Astrocyte of the cerebellum (primary cell): ENCODE data around the gene PHF21A.

Experiments used
- DNase-seq: peaks from one replicate; pipeline ENCODE4 v3.0.0-alpha.2; 2011; ENCODE audit warnings: low read depth
- H3K4me3 ChIP-seq: 2 replicates; pipeline ENCODE4 v1.5.1; 2011; ENCODE audit warnings: mild to moderate bottlenecking, low read depth, low read length, moderate library complexity
- in situ Hi-C: cut with HindIII; loops from 2 replicates; pipeline ENCODE4 v1.10.0; 2017; ENCODE audit warnings: low sequenced_read_pairs
- TF ChIP-seq, protein P1 (sequence below): IDR thresholded peaks from 2 replicates; pipeline ENCODE4 v1.5.1; 2012; ENCODE audit warnings: low read length, low read depth, moderate library complexity, mild to moderate bottlenecking; ENCODE audit errors: missing control alignments

PHF21A gene

DNA sequence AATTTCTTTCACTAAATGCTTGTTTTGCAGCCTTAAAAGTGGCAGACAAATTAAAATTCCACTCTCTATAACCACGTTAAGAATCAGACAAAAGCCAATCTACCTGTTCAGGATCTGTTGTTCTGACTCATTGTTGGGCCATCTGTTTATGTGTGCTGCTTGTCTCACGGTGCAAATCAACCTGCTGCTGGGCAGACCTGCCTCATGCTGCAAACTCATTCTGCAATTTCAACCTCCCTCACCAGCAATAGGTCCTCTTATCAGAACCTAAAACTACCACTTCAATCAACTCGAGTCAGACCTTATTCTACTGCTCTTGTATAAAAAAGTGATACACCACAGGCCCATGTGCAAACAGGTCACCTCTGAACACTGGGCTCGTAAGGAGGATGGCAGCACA is 123.7 kb downstream of the PHF21A start:
- in situ Hi-C loops, result no loop called here
- TF ChIP-seq, protein P1, sequence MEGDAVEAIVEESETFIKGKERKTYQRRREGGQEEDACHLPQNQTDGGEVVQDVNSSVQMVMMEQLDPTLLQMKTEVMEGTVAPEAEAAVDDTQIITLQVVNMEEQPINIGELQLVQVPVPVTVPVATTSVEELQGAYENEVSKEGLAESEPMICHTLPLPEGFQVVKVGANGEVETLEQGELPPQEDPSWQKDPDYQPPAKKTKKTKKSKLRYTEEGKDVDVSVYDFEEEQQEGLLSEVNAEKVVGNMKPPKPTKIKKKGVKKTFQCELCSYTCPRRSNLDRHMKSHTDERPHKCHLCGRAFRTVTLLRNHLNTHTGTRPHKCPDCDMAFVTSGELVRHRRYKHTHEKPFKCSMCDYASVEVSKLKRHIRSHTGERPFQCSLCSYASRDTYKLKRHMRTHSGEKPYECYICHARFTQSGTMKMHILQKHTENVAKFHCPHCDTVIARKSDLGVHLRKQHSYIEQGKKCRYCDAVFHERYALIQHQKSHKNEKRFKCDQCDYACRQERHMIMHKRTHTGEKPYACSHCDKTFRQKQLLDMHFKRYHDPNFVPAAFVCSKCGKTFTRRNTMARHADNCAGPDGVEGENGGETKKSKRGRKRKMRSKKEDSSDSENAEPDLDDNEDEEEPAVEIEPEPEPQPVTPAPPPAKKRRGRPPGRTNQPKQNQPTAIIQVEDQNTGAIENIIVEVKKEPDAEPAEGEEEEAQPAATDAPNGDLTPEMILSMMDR, result no peak
- H3K4me3 ChIP-seq, result no peak overlapping the region
- DNase-seq, result no peak

DNA sequence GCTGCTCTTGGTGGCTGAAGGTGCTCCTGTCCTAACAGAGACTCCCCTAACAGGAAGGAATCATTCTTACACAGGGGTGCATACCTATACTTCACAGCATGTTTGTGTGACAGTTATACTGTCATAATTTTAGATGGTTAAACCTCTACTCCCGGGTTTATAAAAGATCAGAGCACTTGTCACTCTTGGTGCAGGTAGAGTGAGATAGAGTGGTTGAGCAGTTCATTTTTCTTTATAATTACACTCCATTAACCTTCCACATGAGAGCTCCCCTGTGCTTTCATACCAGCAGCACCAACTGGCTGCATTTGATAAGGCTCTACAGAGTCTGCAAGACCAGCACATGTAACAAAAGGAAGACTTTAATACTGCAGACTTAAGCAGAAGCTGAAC is 125.9 kb downstream of the PHF21A start:
- H3K4me3 ChIP-seq, result no peak overlapping the region
- TF ChIP-seq, protein P1, result no peak
- no peak for DNase-seq
- in situ Hi-C loops, result no loop called here

GRCh38 chr11:45994371-45995341 is 126.6 kb downstream of the PHF21A start:
- no peak for DNase-seq
- TF ChIP-seq, protein P1, result no peak
- no peak overlapping the region for H3K4me3 ChIP-seq
- in situ Hi-C loops, result no loop called here

- TF ChIP-seq, protein P1, result no peak
- in situ Hi-C loops, result no loop called here
- DNase-seq, result no peak
- no peak overlapping the region for H3K4me3 ChIP-seq
Observed at GRCh38 chr11:45993531-45994001, 127.7 kb downstream of the PHF21A start.

GRCh38 chr11:45988921-45989320 is 132.3 kb downstream of the PHF21A start:
- TF ChIP-seq, protein P1, result no peak
- DNase-seq, result no peak

GRCh38 chr11:45985212-45985611 is 136.0 kb downstream of the PHF21A start:
- in situ Hi-C loops, result no loop called here
- TF ChIP-seq, protein P1, result no peak
- no peak overlapping the region for H3K4me3 ChIP-seq
- DNase-seq, result no peak

More at GRCh38 chr11:45988921-45989320, 132.3 kb downstream of the PHF21A start:
- H3K4me3 ChIP-seq, result no peak overlapping the region
- in situ Hi-C loops, result no loop called here
